ENCODE data around the gene MAP3K21.

The MAP3K21 gene

GRCh38 chr1:233383984-233384383 lies 56.5 kb downstream of the MAP3K21 start:
- no peak overlapping the region for H4K8ac ChIP-seq (ENCODE audit: low read depth, low read length)
- H4K12ac ChIP-seq (ENCODE audit: low read depth, low read length) = no peak overlapping the region
- H3K79me2 ChIP-seq (ENCODE audit: control insufficient read depth, insufficient read depth, low read length, poor library complexity) = no peaks in the 10 kb centered on the region
- no peak overlapping the region for H2AK5ac ChIP-seq (ENCODE audit: low read length)
- no peak overlapping the region for H2AFZ ChIP-seq (ENCODE audit: insufficient read depth, low read length, poor library complexity)
- no peaks in the 10 kb centered on the region for H3K27me3 ChIP-seq (ENCODE audit: insufficient read depth, low read length)
- H3K4ac ChIP-seq (ENCODE audit: low read depth, low read length) = no peak overlapping the region
- H3K9ac ChIP-seq (ENCODE audit: low read length) = no peak overlapping the region
- H3K23ac ChIP-seq (ENCODE audit: low read length) = no peak overlapping the region
- no peaks in the 10 kb centered on the region for H3K79me1 ChIP-seq (ENCODE audit: low read length)
- H3K9me3 ChIP-seq (ENCODE audit: insufficient read depth, low read depth, low read length) = peaks cover 2% of the 10 kb centered on the region
- no peak overlapping the region for H3K4me3 ChIP-seq (ENCODE audit: low read depth, low read length)
- no peak overlapping the region for H2BK12ac ChIP-seq (ENCODE audit: low read length)
- WGBS (ENCODE audit: extremely low coverage, insufficient coverage, insufficient read length) = no CpG with 5 or more reads among the region's 3 CpGs
- no peak overlapping the region for H4K91ac ChIP-seq (ENCODE audit: low read depth, low read length)
- DNase-seq = no peak
- no peaks in the 10 kb centered on the region for H3K36me3 ChIP-seq (ENCODE audit: control insufficient read depth in 1 of 2, insufficient read depth in 2 of 2, low read length in 2 of 2)
- no peak overlapping the region for H3K14ac ChIP-seq (ENCODE audit: low read length)
- H3K4me1 ChIP-seq (ENCODE audit: control insufficient read depth in 1 of 2, insufficient read depth in 2 of 2, low read length in 2 of 2) = no peaks in the 10 kb centered on the region
- H3K4me2 ChIP-seq (ENCODE audit: low read length) = no peak overlapping the region
- H2BK120ac ChIP-seq (ENCODE audit: insufficient read depth, low read length, poor library complexity) = no peak overlapping the region
- no peak overlapping the region for H3K27ac ChIP-seq (ENCODE audit: low read depth, low read length)
- no peak overlapping the region for H3K18ac ChIP-seq (ENCODE audit: low read length)
- H2BK5ac ChIP-seq (ENCODE audit: low read depth, low read length, poor library complexity) = no peak overlapping the region

- no peak overlapping the region for H3K4me2 ChIP-seq (ENCODE audit: low read length)
- peaks cover 2% of the 10 kb centered on the region for H3K9me3 ChIP-seq (ENCODE audit: insufficient read depth, low read depth, low read length)
- H3K14ac ChIP-seq (ENCODE audit: low read length) = no peak overlapping the region
- H2AK5ac ChIP-seq (ENCODE audit: low read length) = no peak overlapping the region
- no peak overlapping the region for H3K27ac ChIP-seq (ENCODE audit: low read depth, low read length)
- no peaks in the 10 kb centered on the region for H3K79me2 ChIP-seq (ENCODE audit: control insufficient read depth, insufficient read depth, low read length, poor library complexity)
- H4K12ac ChIP-seq (ENCODE audit: low read depth, low read length) = no peak overlapping the region
- H2BK120ac ChIP-seq (ENCODE audit: insufficient read depth, low read length, poor library complexity) = no peak overlapping the region
- H3K4me1 ChIP-seq (ENCODE audit: control insufficient read depth in 1 of 2, insufficient read depth in 2 of 2, low read length in 2 of 2) = no peaks in the 10 kb centered on the region
- no peaks in the 10 kb centered on the region for H3K27me3 ChIP-seq (ENCODE audit: insufficient read depth, low read length)
- no peak overlapping the region for H3K4me3 ChIP-seq (ENCODE audit: low read depth, low read length)
- H3K18ac ChIP-seq (ENCODE audit: low read length) = no peak overlapping the region
- WGBS (ENCODE audit: extremely low coverage, insufficient coverage, insufficient read length) = no CpG with 5 or more reads among the region's 2 CpGs
- no peak overlapping the region for H3K23ac ChIP-seq (ENCODE audit: low read length)
- DNase-seq = no peak
- H3K79me1 ChIP-seq (ENCODE audit: low read length) = no peaks in the 10 kb centered on the region
- no peaks in the 10 kb centered on the region for H3K36me3 ChIP-seq (ENCODE audit: control insufficient read depth in 1 of 2, insufficient read depth in 2 of 2, low read length in 2 of 2)
- no peak overlapping the region for H2BK5ac ChIP-seq (ENCODE audit: low read depth, low read length, poor library complexity)
- H4K8ac ChIP-seq (ENCODE audit: low read depth, low read length) = no peak overlapping the region
- no peak overlapping the region for H4K91ac ChIP-seq (ENCODE audit: low read depth, low read length)
- H2AFZ ChIP-seq (ENCODE audit: insufficient read depth, low read length, poor library complexity) = no peak overlapping the region
- H2BK12ac ChIP-seq (ENCODE audit: low read length) = no peak overlapping the region
- no peak overlapping the region for H3K4ac ChIP-seq (ENCODE audit: low read depth, low read length)
- H3K9ac ChIP-seq (ENCODE audit: low read length) = no peak overlapping the region
These were observed 58.8 kb downstream of the MAP3K21 start for GRCh38 chr1:233386336-233386735.

- whole genome bisulfite sequencing (ENCODE audit: extremely low coverage, insufficient coverage, insufficient read length) = no CpG with 5 or more reads among the region's 3 CpGs
These were observed 60.1 kb downstream of the MAP3K21 start for GRCh38 chr1:233387585-233387984.

GRCh38 chr1:233389169-233389568 lies 61.6 kb downstream of the MAP3K21 start:
- no CpG with 5 or more reads among the region's 1 CpG for WGBS (ENCODE audit: extremely low coverage, insufficient coverage, insufficient read length)
- H3K23ac ChIP-seq (ENCODE audit: low read length) = no peak overlapping the region

More at GRCh38 chr1:233387585-233387984, 60.1 kb downstream of the MAP3K21 start:
- Histone ChIP-seq H3K9ac (ENCODE audit: low read length) (no peak overlapping the region), H2AFZ (ENCODE audit: insufficient read depth, low read length, poor library complexity) (no peak overlapping the region), H2BK120ac (ENCODE audit: insufficient read depth, low read length, poor library complexity) (no peak overlapping the region), H2BK12ac (ENCODE audit: low read length) (no peak overlapping the region), H3K79me1 (ENCODE audit: low read length) (no peaks in the 10 kb centered on the region), H3K4me1 (ENCODE audit: control insufficient read depth in 1 of 2, insufficient read depth in 2 of 2, low read length in 2 of 2) (no peaks in the 10 kb centered on the region), H3K23ac (ENCODE audit: low read length) (no peak overlapping the region), H3K4me3 (ENCODE audit: low read depth, low read length) (no peak overlapping the region), H2AK5ac (ENCODE audit: low read length) (no peak overlapping the region), H3K79me2 (ENCODE audit: control insufficient read depth, insufficient read depth, low read length, poor library complexity) (no peaks in the 10 kb centered on the region), H3K14ac (ENCODE audit: low read length) (no peak overlapping the region), H3K4me2 (ENCODE audit: low read length) (no peak overlapping the region), H4K91ac (ENCODE audit: low read depth, low read length) (no peak overlapping the region), H3K4ac (ENCODE audit: low read depth, low read length) (no peak overlapping the region), H2BK5ac (ENCODE audit: low read depth, low read length, poor library complexity) (no peak overlapping the region), H4K12ac (ENCODE audit: low read depth, low read length) (no peak overlapping the region), H3K36me3 (ENCODE audit: control insufficient read depth in 1 of 2, insufficient read depth in 2 of 2, low read length in 2 of 2) (no peaks in the 10 kb centered on the region), H3K9me3 (ENCODE audit: insufficient read depth, low read depth, low read length) (peaks cover 2% of the 10 kb centered on the region), H3K27ac (ENCODE audit: low read depth, low read length) (no peak overlapping the region), H3K27me3 (ENCODE audit: insufficient read depth, low read length) (no peaks in the 10 kb centered on the region), H3K18ac (ENCODE audit: low read length) (no peak overlapping the region), H4K8ac (ENCODE audit: low read depth, low read length) (no peak overlapping the region)
- DNase-seq = no peak

More at GRCh38 chr1:233389169-233389568, 61.6 kb downstream of the MAP3K21 start:
- no peak overlapping the region for H2BK5ac ChIP-seq (ENCODE audit: low read depth, low read length, poor library complexity)
- DNase-seq = no peak
- no peak overlapping the region for H3K4ac ChIP-seq (ENCODE audit: low read depth, low read length)
- no peak overlapping the region for H3K18ac ChIP-seq (ENCODE audit: low read length)
- no peak overlapping the region for H3K4me3 ChIP-seq (ENCODE audit: low read depth, low read length)
- no peak overlapping the region for H2AFZ ChIP-seq (ENCODE audit: insufficient read depth, low read length, poor library complexity)
- no peak overlapping the region for H2AK5ac ChIP-seq (ENCODE audit: low read length)
- H2BK120ac ChIP-seq (ENCODE audit: insufficient read depth, low read length, poor library complexity) = no peak overlapping the region
- no peak overlapping the region for H3K27ac ChIP-seq (ENCODE audit: low read depth, low read length)
- peaks cover 2% of the 10 kb centered on the region for H3K9me3 ChIP-seq (ENCODE audit: insufficient read depth, low read depth, low read length)
- H4K8ac ChIP-seq (ENCODE audit: low read depth, low read length) = no peak overlapping the region
- no peaks in the 10 kb centered on the region for H3K27me3 ChIP-seq (ENCODE audit: insufficient read depth, low read length)
- H3K14ac ChIP-seq (ENCODE audit: low read length) = no peak overlapping the region
- no peaks in the 10 kb centered on the region for H3K79me2 ChIP-seq (ENCODE audit: control insufficient read depth, insufficient read depth, low read length, poor library complexity)
- no peak overlapping the region for H3K4me2 ChIP-seq (ENCODE audit: low read length)
- H3K79me1 ChIP-seq (ENCODE audit: low read length) = no peaks in the 10 kb centered on the region
- no peaks in the 10 kb centered on the region for H3K36me3 ChIP-seq (ENCODE audit: control insufficient read depth in 1 of 2, insufficient read depth in 2 of 2, low read length in 2 of 2)
- H3K9ac ChIP-seq (ENCODE audit: low read length) = no peak overlapping the region
- no peaks in the 10 kb centered on the region for H3K4me1 ChIP-seq (ENCODE audit: control insufficient read depth in 1 of 2, insufficient read depth in 2 of 2, low read length in 2 of 2)
- no peak overlapping the region for H4K91ac ChIP-seq (ENCODE audit: low read depth, low read length)
- H4K12ac ChIP-seq (ENCODE audit: low read depth, low read length) = no peak overlapping the region
- H2BK12ac ChIP-seq (ENCODE audit: low read length) = no peak overlapping the region
